ENCODE results near the gene PPP1R27.

GRCh38 chr17:81870131-81870980 is 35.5 kb upstream of the PPP1R27 start:
- TF ChIP-seq CTCF (optimal IDR thresholded peaks at IDR 0.05 in 1 of 3, IDR thresholded peaks at IDR 0.05 in 1 of 3, conservative IDR thresholded peaks at IDR 0.05 in 1 of 3; ENCODE audit: extremely low read depth in 1 of 3, insufficient read depth in 2 of 3, low read length in 3 of 3) (no peak), EZH2 (IDR thresholded peaks at IDR 0.05; ENCODE audit: low read length) (no peak)

All from keratinocyte (primary cell).